SK-N-SH treated with all-trans-retinoic acid at 6 μM for 48 hours (cell line): ENCODE data around the gene SP140L.

Source experiments
- ATAC-seq: fragments of 200-7000 bp; cut with Tn5 transposase; 3 replicates; pipeline ENCODE4 v1.9.1; 2020; ENCODE audit warnings: mild to moderate bottlenecking, moderate library complexity
- ARNTL ChIP-seq: fragments of 450-650 bp; formaldehyde crosslinking; IDR thresholded peaks from 2 replicates; pipeline ENCODE4 v1.5.0; 2020; ENCODE audit warnings: low read depth, mild to moderate bottlenecking, moderate library complexity, borderline replicate concordance
- ESRRG ChIP-seq: fragments of 250-450 bp; sonication (Bioruptor Pico); IDR thresholded peaks from 2 replicates; pipeline ENCODE4 v1.6.1; 2021; ENCODE audit warnings: mild to moderate bottlenecking
- GLIS3 ChIP-seq: fragments of 250-450 bp; sonication (Bioruptor Pico); IDR thresholded peaks from 2 replicates; pipeline ENCODE4 v1.5.0; 2020; ENCODE audit warnings: mild to moderate bottlenecking, moderate library complexity
- ISL1 ChIP-seq: fragments of 250-450 bp; sonication (Bioruptor Pico); IDR thresholded peaks from 2 replicates; pipeline ENCODE4 v2.1.2; 2022; ENCODE audit warnings: mild to moderate bottlenecking, moderate library complexity
- OSR1 ChIP-seq: fragments of 250-450 bp; sonication (Bioruptor Pico); IDR thresholded peaks from 2 replicates; pipeline ENCODE4 v1.8.0; 2022; ENCODE audit warnings: moderate library complexity, mild to moderate bottlenecking, inconsistent platforms
- POU6F1 ChIP-seq: fragments of 250-450 bp; sonication (Bioruptor Pico); IDR thresholded peaks from 2 replicates; pipeline ENCODE4 v1.8.0; 2021; ENCODE audit warnings: low read depth, mild to moderate bottlenecking, moderate library complexity, borderline replicate concordance
- PPARA ChIP-seq: fragments of 250-450 bp; sonication (Bioruptor Pico); IDR thresholded peaks from 2 replicates; pipeline ENCODE4 v1.5.0; 2020; ENCODE audit warnings: mild to moderate bottlenecking, borderline replicate concordance
- RARB ChIP-seq: fragments of 250-450 bp; sonication (Bioruptor Pico); IDR thresholded peaks from 2 replicates; pipeline ENCODE4 v1.8.0; 2021; ENCODE audit warnings: mild to moderate bottlenecking, moderate library complexity
- SNAI2 ChIP-seq: fragments of 250-450 bp; sonication (Bioruptor Pico); IDR thresholded peaks from 2 replicates; pipeline ENCODE4 v1.5.0; 2020; ENCODE audit warnings: mild to moderate bottlenecking, moderate library complexity
- TCF4 ChIP-seq: fragments of 250-450 bp; sonication (Bioruptor Pico); IDR thresholded peaks from 2 replicates; pipeline ENCODE4 v1.8.0; 2021; ENCODE audit warnings: mild to moderate bottlenecking, moderate library complexity, borderline replicate concordance
- TSHZ2 ChIP-seq: fragments of 250-450 bp; sonication (Bioruptor Pico); IDR thresholded peaks from 2 replicates; pipeline ENCODE4 v1.5.0; 2020; ENCODE audit warnings: mild to moderate bottlenecking, moderate library complexity
- ZC3H10 ChIP-seq: fragments of 250-450 bp; sonication (Bioruptor Pico); IDR thresholded peaks from 2 replicates; pipeline ENCODE4 v1.5.1; 2021; ENCODE audit warnings: mild to moderate bottlenecking, moderate library complexity
- ZFP30 ChIP-seq: fragments of 450-650 bp; formaldehyde crosslinking; IDR thresholded peaks from 2 replicates; pipeline ENCODE4 v1.5.0; 2022; ENCODE audit warnings: mild to moderate bottlenecking, moderate library complexity
- ZNF565 ChIP-seq: fragments of 450-650 bp; formaldehyde crosslinking; conservative IDR thresholded peaks from 2 replicates; pipeline ENCODE4 v1.5.0; 2020; ENCODE audit warnings: low read depth, mild to moderate bottlenecking, moderate library complexity
- ZNF70 ChIP-seq: fragments of 450-650 bp; formaldehyde crosslinking; IDR thresholded peaks from 2 replicates; pipeline ENCODE4 v1.5.0; 2020; ENCODE audit warnings: mild to moderate bottlenecking, moderate library complexity
- ZNF8 ChIP-seq: fragments of 450-650 bp; formaldehyde crosslinking; IDR thresholded peaks from 2 replicates; pipeline ENCODE4 v1.5.0; 2020; ENCODE audit warnings: mild to moderate bottlenecking, moderate library complexity
- TF ChIP-seq, protein P1 (sequence below): fragments of 250-450 bp; sonication (Bioruptor Pico); IDR thresholded peaks from 2 replicates; pipeline ENCODE4 v1.5.1; 2021; ENCODE audit warnings: mild to moderate bottlenecking, moderate library complexity
- TF ChIP-seq, protein P2 (sequence below): fragments of 250-450 bp; sonication (Bioruptor Pico); IDR thresholded peaks from 2 replicates; pipeline ENCODE4 v1.5.1; 2020; ENCODE audit warnings: low read depth, mild to moderate bottlenecking, moderate library complexity

Gene SP140L

DNA sequence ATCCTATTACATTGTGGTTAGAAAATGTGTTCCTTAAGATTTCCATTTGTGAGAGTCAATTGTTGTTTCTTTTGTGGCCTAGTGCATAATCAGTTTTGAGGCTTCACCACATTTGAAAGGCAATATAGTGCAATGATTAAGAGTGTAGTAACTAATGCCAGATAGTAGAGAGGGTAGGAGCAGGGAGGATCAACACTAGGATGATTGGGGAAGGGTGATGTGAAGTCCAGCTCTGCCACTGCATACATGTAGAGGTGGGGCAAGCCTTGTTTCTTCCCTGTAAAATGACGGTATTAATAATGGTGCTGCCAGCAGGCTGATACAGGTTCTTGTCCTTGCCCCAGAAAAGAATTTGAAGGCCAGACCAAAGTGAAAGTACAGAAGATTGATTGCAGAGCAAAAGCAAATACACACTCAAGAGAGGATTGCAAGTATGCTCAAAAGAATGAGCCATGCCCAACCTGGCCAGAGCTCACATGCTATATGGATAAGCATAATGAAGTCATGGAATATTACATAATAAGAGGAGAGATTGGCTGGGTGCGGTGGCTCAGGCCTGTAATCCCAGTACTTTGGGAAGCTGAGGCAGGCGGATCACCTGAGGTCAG lies 97.0 kb downstream of the SP140L start (continued):
- TF ChIP-seq TSHZ2 (CRISPR knock-in tag), result no peak

GRCh38 chr2:230425377-230425776 lies 98.4 kb downstream of the SP140L start:
- ATAC-seq, result no peak
- TF ChIP-seq ZNF8 (CRISPR knock-in tag) (no peak), TSHZ2 (CRISPR knock-in tag) (no peak), ZNF565 (CRISPR knock-in tag) (no peak), ARNTL (CRISPR knock-in tag) (no peak), OSR1 (CRISPR knock-in tag) (no peak), RARB (CRISPR knock-in tag) (no peak)
- TF ChIP-seq, protein P1, sequence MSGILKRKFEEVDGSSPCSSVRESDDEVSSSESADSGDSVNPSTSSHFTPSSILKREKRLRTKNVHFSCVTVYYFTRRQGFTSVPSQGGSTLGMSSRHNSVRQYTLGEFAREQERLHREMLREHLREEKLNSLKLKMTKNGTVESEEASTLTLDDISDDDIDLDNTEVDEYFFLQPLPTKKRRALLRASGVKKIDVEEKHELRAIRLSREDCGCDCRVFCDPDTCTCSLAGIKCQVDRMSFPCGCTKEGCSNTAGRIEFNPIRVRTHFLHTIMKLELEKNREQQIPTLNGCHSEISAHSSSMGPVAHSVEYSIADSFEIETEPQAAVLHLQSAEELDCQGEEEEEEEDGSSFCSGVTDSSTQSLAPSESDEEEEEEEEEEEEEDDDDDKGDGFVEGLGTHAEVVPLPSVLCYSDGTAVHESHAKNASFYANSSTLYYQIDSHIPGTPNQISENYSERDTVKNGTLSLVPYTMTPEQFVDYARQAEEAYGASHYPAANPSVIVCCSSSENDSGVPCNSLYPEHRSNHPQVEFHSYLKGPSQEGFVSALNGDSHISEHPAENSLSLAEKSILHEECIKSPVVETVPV, result no peak

GRCh38 chr2:230429513-230429912 lies 102.5 kb downstream of the SP140L start:
- TF ChIP-seq ESRRG (no peak), ZNF565 (CRISPR knock-in tag) (no peak), PPARA (CRISPR knock-in tag) (no peak), RARB (CRISPR knock-in tag) (no peak), ZNF8 (CRISPR knock-in tag) (no peak), OSR1 (CRISPR knock-in tag) (no peak)
- TF ChIP-seq, protein P2, sequence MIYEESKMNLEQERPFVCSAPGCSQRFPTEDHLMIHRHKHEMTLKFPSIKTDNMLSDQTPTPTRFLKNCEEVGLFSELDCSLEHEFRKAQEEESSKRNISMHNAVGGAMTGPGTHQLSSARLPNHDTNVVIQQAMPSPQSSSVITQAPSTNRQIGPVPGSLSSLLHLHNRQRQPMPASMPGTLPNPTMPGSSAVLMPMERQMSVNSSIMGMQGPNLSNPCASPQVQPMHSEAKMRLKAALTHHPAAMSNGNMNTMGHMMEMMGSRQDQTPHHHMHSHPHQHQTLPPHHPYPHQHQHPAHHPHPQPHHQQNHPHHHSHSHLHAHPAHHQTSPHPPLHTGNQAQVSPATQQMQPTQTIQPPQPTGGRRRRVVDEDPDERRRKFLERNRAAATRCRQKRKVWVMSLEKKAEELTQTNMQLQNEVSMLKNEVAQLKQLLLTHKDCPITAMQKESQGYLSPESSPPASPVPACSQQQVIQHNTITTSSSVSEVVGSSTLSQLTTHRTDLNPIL (CRISPR knock-in tag), result no peak
- no peak for ATAC-seq

- TF ChIP-seq ZC3H10 (no peak), RARB (CRISPR knock-in tag) (no peak), ISL1 (CRISPR knock-in tag) (no peak), ZNF70 (CRISPR knock-in tag) (no peak), ZNF8 (CRISPR knock-in tag) (no peak), POU6F1 (CRISPR knock-in tag) (no peak), TCF4 (CRISPR knock-in tag) (no peak), GLIS3 (CRISPR knock-in tag) (no peak), ZFP30 (no peak), SNAI2 (no peak), ZNF565 (CRISPR knock-in tag) (no peak), PPARA (CRISPR knock-in tag) (no peak)
- no peak for ATAC-seq
These were observed 104.2 kb downstream of the SP140L start for GRCh38 chr2:230430957-230431910.
